Gastrocnemius medialis (tissue), 4 donors: ENCODE measurements around the gene ZKSCAN4. TPM values are rescaled to one million over a fixed set of nuclear protein-coding genes. Genes with fewer than 3 reads are reported as not detected.
A peak's percentile ranks its signal among the peaks of the same experiment; 100 is the strongest.

Experiments
- ATAC-seq, 2 donors: fragments of 150-250 bp; one replicate each; pipeline ENCODE4 v1.9.1; 2016
- DNase-seq, 2 donors: peaks; one replicate each; pipeline ENCODE4 v3.0.0-alpha.2; 2019
- H3K27ac ChIP-seq, 4 donors: fragments of 200-600 bp; sonication (generic); 1 replicate in 1 of 4; 2 replicates in 3 of 4; pipeline ENCODE4 v1.5.1; 2016 to 2018; ENCODE audit warnings: mild to moderate bottlenecking in 2 of 4, moderate library complexity in 1 of 4
- H3K27me3 ChIP-seq, 3 donors: fragments of 200-600 bp; sonication (generic) in 2 of 3; 1 replicate in 1 of 3; 2 replicates in 2 of 3; pipeline versions ENCODE4 v1.5.1 to v1.6.0; 2016 to 2019; ENCODE audit warnings: mild to moderate bottlenecking in 1 of 3, moderate library complexity in 1 of 3
- H3K36me3 ChIP-seq, 2 donors: fragments of 200-600 bp; sonication (generic) in 1 of 2; one replicate each; pipeline ENCODE4 v1.5.1; 2017 to 2018
- H3K4me1 ChIP-seq, 2 donors: fragments of 200-600 bp; sonication (generic) in 1 of 2; one replicate each; pipeline ENCODE4 v1.5.1; 2016 to 2017; ENCODE audit warnings: mild to moderate bottlenecking in 2 of 2
- H3K4me3 ChIP-seq, 4 donors: fragments of 200-600 bp; sonication (generic) in 3 of 4; 1 replicate in 1 of 4; 2 replicates in 3 of 4; pipeline ENCODE4 v1.5.1; 2016 to 2019; ENCODE audit warnings: mild to moderate bottlenecking in 2 of 4
- H3K9me3 ChIP-seq, 3 donors: fragments of 200-600 bp; sonication (generic) in 2 of 3; 1 replicate in 1 of 3; 2 replicates in 2 of 3; pipeline ENCODE4 v1.5.1; 2016 to 2019
- POLR2A ChIP-seq, 2 donors: fragments of 450-650 bp; IDR thresholded peaks; one replicate each; pipeline ENCODE4 v1.6.1; 2017; ENCODE audit warnings: antibody characterized with exemption in 2 of 2, mild to moderate bottlenecking in 2 of 2, moderate library complexity in 2 of 2
- in situ Hi-C, 4 donors: fragments of 200-750 bp; cut with MboI; loops; one replicate each; pipeline versions ENCODE4 v1.15.0 to v1.8.0; 2017; ENCODE audit warnings: low sequenced_read_pairs in 4 of 4
- intact Hi-C: fragments of 100-400 bp; cut with DNase I; formaldehyde crosslinking; loops from one replicate; pipeline ENCODE4 v1.15.1; 2023; ENCODE audit warnings: low total_unique reads
- total RNA-seq, 4 donors: library from RNA; depleted of rRNA; stranded (reverse); fragments of >200 nt; gene quantifications; one replicate each; pipeline versions ENCODE4 v1.1.0 to v1.2.3, GENCODE V29; 2016
- TF ChIP-seq, protein P1 (sequence below), 5 experiments: fragments of 450-650 bp in 3 of 5; fragments of 200-600 bp in 2 of 5; sonication (generic) in 2 of 5; IDR thresholded peaks in 4 of 5; conservative IDR thresholded peaks in 1 of 5; 1 replicate in 4 of 5; 2 replicates in 1 of 5; pipeline ENCODE4 v1.5.1; 2016 to 2019; ENCODE audit warnings: antibody characterized with exemption in 5 of 5, mild to moderate bottlenecking in 3 of 5, moderate library complexity in 3 of 5

Gene ZKSCAN4
- total RNA-seq, 4 donors from 2014 or later, result 0.82 to 3.3 (median 1.1) TPM

DNA sequence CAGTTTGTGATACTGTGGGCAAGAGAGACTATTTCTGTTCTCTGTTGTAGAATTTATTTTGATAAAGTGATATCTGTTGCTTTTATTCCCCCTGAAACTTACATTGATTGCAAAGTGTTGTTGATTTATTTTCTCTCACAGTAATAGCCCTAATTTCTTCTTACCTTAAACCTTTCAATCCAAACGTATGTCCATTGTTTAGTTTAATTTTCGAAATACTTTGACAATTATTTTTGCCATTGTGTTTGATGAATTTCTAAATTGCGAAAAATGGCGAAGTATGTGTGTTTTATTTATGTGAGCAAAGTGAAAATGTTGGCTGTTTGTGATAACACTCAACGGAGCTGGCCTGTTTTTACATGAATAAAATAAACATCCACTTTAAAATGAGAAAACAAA lies 14.5 kb upstream of the ZKSCAN4 start:
- peak overlapping the region; percentile 70 to 98 (median 92) for H3K4me3 ChIP-seq
- peaks cover 15 to 27% of the 10 kb centered on the region in 2 donors for H3K4me1 ChIP-seq
- ATAC-seq (no peak), DNase-seq (no peak)
- peaks cover 0 to under 1% of the 10 kb centered on the region in 2 donors for H3K36me3 ChIP-seq
- peak overlapping the region; percentile 76 to 81 (median 80) for H3K27ac ChIP-seq
- TF ChIP-seq, protein P1, sequence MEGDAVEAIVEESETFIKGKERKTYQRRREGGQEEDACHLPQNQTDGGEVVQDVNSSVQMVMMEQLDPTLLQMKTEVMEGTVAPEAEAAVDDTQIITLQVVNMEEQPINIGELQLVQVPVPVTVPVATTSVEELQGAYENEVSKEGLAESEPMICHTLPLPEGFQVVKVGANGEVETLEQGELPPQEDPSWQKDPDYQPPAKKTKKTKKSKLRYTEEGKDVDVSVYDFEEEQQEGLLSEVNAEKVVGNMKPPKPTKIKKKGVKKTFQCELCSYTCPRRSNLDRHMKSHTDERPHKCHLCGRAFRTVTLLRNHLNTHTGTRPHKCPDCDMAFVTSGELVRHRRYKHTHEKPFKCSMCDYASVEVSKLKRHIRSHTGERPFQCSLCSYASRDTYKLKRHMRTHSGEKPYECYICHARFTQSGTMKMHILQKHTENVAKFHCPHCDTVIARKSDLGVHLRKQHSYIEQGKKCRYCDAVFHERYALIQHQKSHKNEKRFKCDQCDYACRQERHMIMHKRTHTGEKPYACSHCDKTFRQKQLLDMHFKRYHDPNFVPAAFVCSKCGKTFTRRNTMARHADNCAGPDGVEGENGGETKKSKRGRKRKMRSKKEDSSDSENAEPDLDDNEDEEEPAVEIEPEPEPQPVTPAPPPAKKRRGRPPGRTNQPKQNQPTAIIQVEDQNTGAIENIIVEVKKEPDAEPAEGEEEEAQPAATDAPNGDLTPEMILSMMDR (IDR thresholded peaks at IDR 0.05 in 4 of 5, conservative IDR thresholded peaks at IDR 0.05 in 1 of 5), result no peak
- TF ChIP-seq POLR2A (IDR thresholded peaks at IDR 0.05), result no peak
- no peaks in the 10 kb centered on the region for H3K9me3 ChIP-seq
- H3K27me3 ChIP-seq, result no peaks in the 10 kb centered on the region
- intact Hi-C loops (loop anchor here (2.0 to 5.0 kb wide), 4 partner anchors 71 to 789 kb away; partner anchors contain the start of genes ZKSCAN8 and ZSCAN31), in situ Hi-C loops (loop anchor here in 3 of 4 donors (10.0 to 25.0 kb wide), 3 partner anchors 88 to 132 kb away; partner anchors contain the start of gene ZKSCAN8 (in 1 of the 3))

DNA sequence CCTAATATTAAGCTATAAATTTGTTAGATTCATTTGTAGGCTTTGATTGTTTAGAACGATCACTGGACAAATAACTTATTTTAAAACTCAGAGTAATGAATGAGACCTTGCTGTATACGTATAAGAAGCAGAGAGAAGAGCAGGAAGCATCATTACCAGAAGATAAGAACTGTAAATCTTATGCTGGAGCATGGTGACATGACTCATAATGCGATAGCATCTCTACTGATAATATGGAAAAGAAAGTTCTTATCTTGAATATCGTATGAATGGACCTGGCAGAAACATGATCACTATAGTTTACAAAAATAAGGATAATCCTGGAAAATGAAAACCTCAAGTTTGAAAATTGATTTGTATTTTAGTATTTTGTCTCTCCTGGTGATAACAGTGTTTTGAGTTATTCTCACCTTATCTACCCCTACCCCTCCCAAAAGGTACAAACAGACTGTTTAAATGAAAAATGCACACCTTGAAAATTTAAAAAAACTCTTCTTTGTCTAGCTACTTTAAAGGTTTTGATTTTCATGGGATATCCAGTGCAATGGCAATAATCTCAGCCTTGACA lies 12.8 kb upstream of the ZKSCAN4 start:
- Histone ChIP-seq H3K36me3 (no peaks in the 10 kb centered on the region), H3K9me3 (no peaks in the 10 kb centered on the region), H3K4me3 (no peak overlapping the region), H3K27me3 (no peaks in the 10 kb centered on the region), H3K27ac (no peak overlapping the region), H3K4me1 (peaks cover 15 to 27% of the 10 kb centered on the region in 2 donors)
- DNase-seq (no peak), ATAC-seq (no peak)
- no peak for TF ChIP-seq POLR2A (IDR thresholded peaks at IDR 0.05)
- TF ChIP-seq, protein P1 (IDR thresholded peaks at IDR 0.05 in 4 of 5, conservative IDR thresholded peaks at IDR 0.05 in 1 of 5), result no peak
- intact Hi-C loops (loop anchor here (5.0 kb wide), 3 partner anchors 72 to 788 kb away; partner anchors contain the start of genes ZKSCAN8 and ZSCAN31), in situ Hi-C loops (loop anchor here in 3 of 4 donors (10.0 to 25.0 kb wide), 3 partner anchors 90 to 130 kb away; partner anchors contain the start of gene ZKSCAN8 (in 1 of the 3))

DNA sequence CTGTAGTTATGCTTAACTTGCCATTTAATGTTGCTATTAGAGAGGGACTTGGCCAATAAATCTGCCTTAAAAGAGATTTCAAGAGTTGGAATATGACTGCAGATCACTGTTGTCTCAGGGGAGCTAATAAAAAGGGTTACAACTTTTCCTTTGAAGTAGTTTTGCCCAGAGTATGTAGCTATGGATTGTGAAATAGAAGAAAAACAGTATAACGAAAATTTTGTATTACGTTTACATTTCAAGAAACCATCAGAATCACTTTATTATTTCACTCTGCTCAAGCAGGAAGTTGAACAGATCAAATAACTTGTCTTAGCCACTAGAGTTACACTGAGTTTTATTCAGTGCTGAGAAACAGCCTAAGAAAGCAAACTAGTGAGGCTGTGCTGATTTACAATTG lies 11.9 kb upstream of the ZKSCAN4 start:
- intact Hi-C loops (no loop called here), in situ Hi-C loops (loop anchor here in 3 of 4 donors (10.0 to 25.0 kb wide), 3 partner anchors 91 to 129 kb away; partner anchors contain the start of gene ZKSCAN8 (in 1 of the 3))
- Histone ChIP-seq H3K27me3 (no peaks in the 10 kb centered on the region), H3K4me1 (peaks cover 15 to 23% of the 10 kb centered on the region in 2 donors), H3K27ac (no peak overlapping the region), H3K36me3 (no peaks in the 10 kb centered on the region), H3K4me3 (no peak overlapping the region), H3K9me3 (peaks cover 0 to 3% (median 0%) of the 10 kb centered on the region in 3 donors)
- DNase-seq, result no peak
- no peak for ATAC-seq
- TF ChIP-seq POLR2A (IDR thresholded peaks at IDR 0.05), result no peak
- TF ChIP-seq, protein P1 (IDR thresholded peaks at IDR 0.05 in 4 of 5, conservative IDR thresholded peaks at IDR 0.05 in 1 of 5), result no peak

DNA sequence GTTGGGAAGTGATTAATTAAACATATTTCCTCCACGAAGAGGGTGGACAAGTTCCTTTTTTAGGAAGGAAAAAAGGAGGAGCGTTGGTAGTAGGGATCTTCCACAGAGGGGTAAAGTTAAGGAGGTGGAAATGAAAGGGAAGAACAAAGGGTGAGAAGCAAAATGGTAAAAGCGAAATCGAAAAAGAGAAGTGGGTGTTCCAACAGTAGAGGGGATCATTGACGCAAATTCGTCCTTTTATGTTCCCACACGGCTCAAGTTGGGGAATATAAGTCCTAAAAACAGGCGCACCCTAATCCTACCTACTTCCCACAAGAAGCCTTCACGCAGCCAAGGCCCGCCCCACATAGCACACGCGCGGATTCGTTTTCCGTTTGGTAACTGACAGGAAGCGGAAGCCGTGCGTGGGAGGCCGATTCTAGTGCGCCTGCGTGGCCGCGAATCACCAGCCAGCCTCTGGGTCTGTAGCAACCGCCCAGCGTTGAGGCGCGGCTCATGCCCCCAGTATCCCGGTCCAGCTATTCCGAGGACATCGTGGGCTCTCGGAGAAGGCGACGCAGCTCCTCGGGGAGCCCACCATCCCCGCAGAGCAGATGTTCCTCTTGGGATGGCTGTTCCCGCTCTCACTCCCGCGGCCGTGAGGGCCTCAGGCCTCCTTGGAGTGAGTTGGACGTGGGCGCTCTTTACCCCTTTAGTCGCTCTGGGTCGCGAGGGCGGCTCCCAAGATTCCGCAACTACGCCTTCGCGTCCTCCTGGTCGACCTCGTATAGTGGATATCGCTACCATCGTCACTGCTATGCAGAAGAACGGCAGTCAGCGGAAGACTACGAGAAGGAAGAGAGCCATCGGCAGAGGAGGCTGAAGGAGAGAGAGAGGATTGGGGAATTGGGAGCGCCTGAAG lies 7.1 kb upstream of the ZKSCAN4 start, which contains the start of gene NKAPL:
Gene NKAPL (plus strand): TSS at position 421 of the 901 bp plus-strand sequence. CDS start 75 bp downstream, at position 496.
- ATAC-seq, result peak; percentile 91 to 96
- peaks cover 0 to 4% of the 10 kb centered on the region in 2 donors for H3K4me1 ChIP-seq
- peak within 1 kb of the TSS in 3 of 4 donors; percentile 49 to 58 (median 51) for H3K27ac ChIP-seq
- DNase-seq, result peak; percentile 48 to 79
- no peaks in the 10 kb centered on the region for H3K36me3 ChIP-seq
- peaks cover 0 to 3% (median 0%) of the 10 kb centered on the region in 3 donors for H3K9me3 ChIP-seq
- no peaks in the 10 kb centered on the region for H3K27me3 ChIP-seq
- in situ Hi-C loops, result loop anchor here in 1 of 4 donors (25.0 kb wide), 1 partner anchor 122 kb away; the partner anchor contains the start of gene ZKSCAN8
- intact Hi-C loops, result no loop called here
- TF ChIP-seq, protein P1 (IDR thresholded peaks at IDR 0.05 in 4 of 5, conservative IDR thresholded peaks at IDR 0.05 in 1 of 5), result no peak
- peak in 1 of 2 donors; percentile 39 for TF ChIP-seq POLR2A (IDR thresholded peaks at IDR 0.05)
- H3K4me3 ChIP-seq, result peak within 1 kb of the TSS; percentile 58 to 71 (median 67)
